22Rv1 (cell line): ENCODE results near the gene RPS6KC1.
"Not testable (repeated sequence)": the region's sequence is repeated elsewhere in the genome, so short reads cannot be mapped to it uniquely, and the experiment has no call there.

Experiments
- CTCF ChIP-seq: fragments of 450-650 bp; IDR thresholded peaks from 2 replicates; pipeline ENCODE4 v1.5.1; 2017; ENCODE audit warnings: mild to moderate bottlenecking
- ZFX ChIP-seq: fragments of 450-650 bp; IDR thresholded peaks from 2 replicates; pipeline ENCODE4 v1.6.1; 2017; ENCODE audit warnings: antibody characterized with exemption, borderline replicate concordance

DNA sequence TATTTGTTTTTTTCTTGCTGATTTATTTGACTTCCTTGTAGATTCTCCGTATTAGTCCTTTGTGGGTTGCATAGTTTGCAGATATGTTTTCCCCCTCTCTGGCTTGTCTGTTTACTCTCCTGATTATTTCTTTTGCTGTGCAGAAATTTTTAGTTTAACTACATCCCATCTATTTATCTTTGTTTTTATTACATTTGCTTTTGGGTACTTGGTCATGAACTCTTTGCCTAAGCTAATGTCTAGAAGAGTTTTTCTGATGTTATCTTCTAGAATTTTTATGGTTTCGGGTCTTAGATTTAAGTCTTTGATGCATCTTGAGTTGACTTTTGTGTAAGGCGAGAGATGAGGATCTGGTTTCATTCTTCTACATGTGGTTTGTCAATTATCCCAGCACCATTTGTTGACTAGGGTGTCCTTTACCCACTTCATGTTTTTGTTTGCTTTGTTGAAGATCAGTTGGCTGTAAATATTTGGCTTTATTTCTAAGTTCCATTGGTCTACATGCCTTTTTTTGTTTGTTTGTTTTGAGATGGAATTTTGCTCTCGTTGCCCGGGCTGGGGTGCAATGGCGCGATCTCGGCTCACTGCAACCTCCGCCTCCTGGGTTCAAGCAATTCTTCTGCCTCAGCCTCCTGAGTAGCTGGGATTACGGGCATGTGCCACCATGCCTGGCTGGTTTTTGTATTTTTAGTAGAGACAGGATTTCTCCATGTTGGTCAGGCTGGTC is 145.4 kb downstream of the RPS6KC1 start:
- not testable (repeated sequence) for TF ChIP-seq CTCF, ZFX
